Fibroblast of peridontal ligament (primary cell): ENCODE results near the gene HNRNPH2.

Experiments
- DNase-seq: peaks from one replicate; pipeline ENCODE4 v3.0.0-alpha.2; 2010; ENCODE audit errors: extremely low read depth

Gene HNRNPH2

GRCh38 chrX:101407748-101408531 is at the start of gene HNRNPH2, which contains the start of gene GLA:
Gene HNRNPH2 (plus strand): TSS chrX:101408222. CDS start chrX:101411989, 3,767 bp downstream.
Gene GLA (minus strand): TSS chrX:101407925. CDS start chrX:101407903, 22 bp downstream.
- DNase-seq, result peak; percentile 99

- no peak for DNase-seq
These were observed 48.1 kb upstream of the HNRNPH2 start for GRCh38 chrX:101359966-101360365.

GRCh38 chrX:101360390-101360789 is 47.6 kb upstream of the HNRNPH2 start:
- DNase-seq, result no peak

- DNase-seq, result no peak
These were observed 45.9 kb upstream of the HNRNPH2 start for GRCh38 chrX:101362116-101362515.

GRCh38 chrX:101362757-101363156 is 45.3 kb upstream of the HNRNPH2 start:
- no peak for DNase-seq

GRCh38 chrX:101365301-101365795 is 42.7 kb upstream of the HNRNPH2 start:
- no peak for DNase-seq

GRCh38 chrX:101368800-101369199 is 39.2 kb upstream of the HNRNPH2 start:
- no peak for DNase-seq

GRCh38 chrX:101369687-101370086 is 38.3 kb upstream of the HNRNPH2 start:
- no peak for DNase-seq

- no peak for DNase-seq
These were observed 37.0 kb upstream of the HNRNPH2 start for GRCh38 chrX:101370888-101371504.

- no peak for DNase-seq
These were observed 30.5 kb upstream of the HNRNPH2 start for GRCh38 chrX:101377547-101377946.

GRCh38 chrX:101383679-101384205 is 24.3 kb upstream of the HNRNPH2 start:
- no peak for DNase-seq

- DNase-seq, result no peak
These were observed 22.9 kb upstream of the HNRNPH2 start for GRCh38 chrX:101385026-101385684.

- no peak for DNase-seq
These were observed 22.1 kb upstream of the HNRNPH2 start, which contains the start of gene BTK for GRCh38 chrX:101385795-101386541. Gene BTK (minus strand): TSS chrX:101386191. CDS start chrX:101375284, 10,907 bp downstream.

- no peak for DNase-seq
These were observed 21.5 kb upstream of the HNRNPH2 start for GRCh38 chrX:101386542-101386885.

- no peak for DNase-seq
These were observed 19.4 kb upstream of the HNRNPH2 start for GRCh38 chrX:101388604-101389003.

- peak; percentile 89 for DNase-seq
These were observed 17.1 kb upstream of the HNRNPH2 start, which contains the start of gene RPL36A for GRCh38 chrX:101390664-101391525. Gene RPL36A (plus strand): TSS chrX:101391011. CDS start chrX:101391044, 33 bp downstream.

- DNase-seq, result no peak
These were observed 16.2 kb upstream of the HNRNPH2 start for GRCh38 chrX:101391831-101392230.

- no peak for DNase-seq
These were observed 14.3 kb upstream of the HNRNPH2 start for GRCh38 chrX:101393530-101394305.

- no peak for DNase-seq
These were observed 13.7 kb upstream of the HNRNPH2 start for GRCh38 chrX:101394372-101394771.

- peak; percentile 38 for DNase-seq
These were observed 12.2 kb upstream of the HNRNPH2 start for GRCh38 chrX:101395789-101396188.
